Endothelial cell (in vitro differentiated cells): ENCODE measurements around the gene ACKR3. TPM values are rescaled to one million over a fixed set of nuclear protein-coding genes. Genes with fewer than 3 reads are reported as not detected.

Source experiments
- DNase-seq: peaks from one replicate; pipeline ENCODE4 v3.0.0; 2021; ENCODE audit warnings: low spot score
- H3K27ac Mint-ChIP-seq: one replicate; pipeline ENCODE4 v1.8.0; 2021; ENCODE audit warnings: mixed read lengths, inconsistent platforms; ENCODE audit not compliant: unreplicated experiment
- H3K27me3 Mint-ChIP-seq: one replicate; pipeline ENCODE4 v1.8.0; 2021; ENCODE audit warnings: mild to moderate bottlenecking, moderate library complexity, mixed read lengths, inconsistent platforms; ENCODE audit not compliant: unreplicated experiment
- H3K36me3 Mint-ChIP-seq: one replicate; pipeline ENCODE4 v1.8.0; 2021; ENCODE audit warnings: mild to moderate bottlenecking, low read depth, mixed read lengths, inconsistent platforms; ENCODE audit not compliant: unreplicated experiment
- H3K4me1 Mint-ChIP-seq: one replicate; pipeline ENCODE4 v1.8.0; 2021; ENCODE audit warnings: mild to moderate bottlenecking, mixed read lengths, inconsistent platforms; ENCODE audit not compliant: unreplicated experiment
- H3K4me3 Mint-ChIP-seq: one replicate; pipeline ENCODE4 v1.8.0; 2021; ENCODE audit warnings: mild to moderate bottlenecking, mixed read lengths, inconsistent platforms; ENCODE audit not compliant: unreplicated experiment
- H3K9me3 Mint-ChIP-seq: one replicate; pipeline ENCODE4 v1.8.0; 2021; ENCODE audit warnings: mixed read lengths, inconsistent platforms; ENCODE audit not compliant: unreplicated experiment
- total RNA-seq: library from RNA; stranded (reverse); fragmentation: NEBNext Ultra II Directional; extraction: Animal tissue kit (Norgen Biotek cat#: 25700); gene quantifications from one replicate; pipeline ENCODE4 v1.2.1, GENCODE V29; 2021; ENCODE audit not compliant: unreplicated experiment
- TF ChIP-seq, protein P1 (sequence below): fragments of 200-600 bp; sonication (generic); IDR thresholded peaks from one replicate; pipeline ENCODE4 v1.5.0; 2021; ENCODE audit warnings: antibody characterized with exemption; ENCODE audit not compliant: unreplicated experiment

The ACKR3 gene
- total RNA-seq, 1 donor from 2014 or later: 24.8 TPM

GRCh38 chr2:236627193-236627592, 57.6 kb downstream of the ACKR3 start:
- Mint-ChIP-seq H3K4me3 (no peak overlapping the region), H3K27ac (no peak overlapping the region), H3K36me3 (no peaks in the 10 kb centered on the region), H3K9me3 (no peaks in the 10 kb centered on the region), H3K4me1 (peaks cover 15% of the 10 kb centered on the region), H3K27me3 (peaks cover 4% of the 10 kb centered on the region)
- no peak for DNase-seq
- TF ChIP-seq, protein P1, sequence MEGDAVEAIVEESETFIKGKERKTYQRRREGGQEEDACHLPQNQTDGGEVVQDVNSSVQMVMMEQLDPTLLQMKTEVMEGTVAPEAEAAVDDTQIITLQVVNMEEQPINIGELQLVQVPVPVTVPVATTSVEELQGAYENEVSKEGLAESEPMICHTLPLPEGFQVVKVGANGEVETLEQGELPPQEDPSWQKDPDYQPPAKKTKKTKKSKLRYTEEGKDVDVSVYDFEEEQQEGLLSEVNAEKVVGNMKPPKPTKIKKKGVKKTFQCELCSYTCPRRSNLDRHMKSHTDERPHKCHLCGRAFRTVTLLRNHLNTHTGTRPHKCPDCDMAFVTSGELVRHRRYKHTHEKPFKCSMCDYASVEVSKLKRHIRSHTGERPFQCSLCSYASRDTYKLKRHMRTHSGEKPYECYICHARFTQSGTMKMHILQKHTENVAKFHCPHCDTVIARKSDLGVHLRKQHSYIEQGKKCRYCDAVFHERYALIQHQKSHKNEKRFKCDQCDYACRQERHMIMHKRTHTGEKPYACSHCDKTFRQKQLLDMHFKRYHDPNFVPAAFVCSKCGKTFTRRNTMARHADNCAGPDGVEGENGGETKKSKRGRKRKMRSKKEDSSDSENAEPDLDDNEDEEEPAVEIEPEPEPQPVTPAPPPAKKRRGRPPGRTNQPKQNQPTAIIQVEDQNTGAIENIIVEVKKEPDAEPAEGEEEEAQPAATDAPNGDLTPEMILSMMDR: no peak

DNA sequence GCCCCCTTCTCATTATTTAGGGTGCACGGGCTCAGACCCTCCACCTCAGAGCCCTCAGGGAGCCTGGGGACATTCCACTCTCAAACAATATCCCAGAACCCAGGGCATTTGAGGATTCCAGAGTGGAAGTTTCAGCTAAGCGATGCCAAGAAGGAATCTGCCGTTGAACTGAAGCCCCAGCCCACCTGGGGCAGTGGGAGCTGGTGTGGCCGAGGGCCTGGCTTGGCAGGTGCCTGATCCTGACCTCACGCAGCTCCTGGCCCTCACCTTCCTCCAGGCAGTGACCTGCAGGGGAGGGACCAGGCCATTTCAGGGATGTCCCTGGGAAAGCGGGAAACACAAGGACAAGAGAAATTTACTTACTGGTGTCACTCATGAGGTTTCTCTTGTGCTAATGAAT, 58.2 kb downstream of the ACKR3 start:
- H3K27ac Mint-ChIP-seq: no peak overlapping the region
- TF ChIP-seq, protein P1: no peak
- peaks cover 12% of the 10 kb centered on the region for H3K4me1 Mint-ChIP-seq
- no peaks in the 10 kb centered on the region for H3K36me3 Mint-ChIP-seq
- no peaks in the 10 kb centered on the region for H3K9me3 Mint-ChIP-seq
- no peak overlapping the region for H3K4me3 Mint-ChIP-seq
- peaks cover 4% of the 10 kb centered on the region for H3K27me3 Mint-ChIP-seq
- DNase-seq: no peak

- no peak overlapping the region for H3K27ac Mint-ChIP-seq
- no peak overlapping the region for H3K4me3 Mint-ChIP-seq
- peaks cover 7% of the 10 kb centered on the region for H3K4me1 Mint-ChIP-seq
- TF ChIP-seq, protein P1: no peak
- H3K36me3 Mint-ChIP-seq: no peaks in the 10 kb centered on the region
- DNase-seq: no peak
- H3K27me3 Mint-ChIP-seq: peaks cover 4% of the 10 kb centered on the region
- no peaks in the 10 kb centered on the region for H3K9me3 Mint-ChIP-seq
Measured at GRCh38 chr2:236628256-236628901, 58.8 kb downstream of the ACKR3 start.

DNA sequence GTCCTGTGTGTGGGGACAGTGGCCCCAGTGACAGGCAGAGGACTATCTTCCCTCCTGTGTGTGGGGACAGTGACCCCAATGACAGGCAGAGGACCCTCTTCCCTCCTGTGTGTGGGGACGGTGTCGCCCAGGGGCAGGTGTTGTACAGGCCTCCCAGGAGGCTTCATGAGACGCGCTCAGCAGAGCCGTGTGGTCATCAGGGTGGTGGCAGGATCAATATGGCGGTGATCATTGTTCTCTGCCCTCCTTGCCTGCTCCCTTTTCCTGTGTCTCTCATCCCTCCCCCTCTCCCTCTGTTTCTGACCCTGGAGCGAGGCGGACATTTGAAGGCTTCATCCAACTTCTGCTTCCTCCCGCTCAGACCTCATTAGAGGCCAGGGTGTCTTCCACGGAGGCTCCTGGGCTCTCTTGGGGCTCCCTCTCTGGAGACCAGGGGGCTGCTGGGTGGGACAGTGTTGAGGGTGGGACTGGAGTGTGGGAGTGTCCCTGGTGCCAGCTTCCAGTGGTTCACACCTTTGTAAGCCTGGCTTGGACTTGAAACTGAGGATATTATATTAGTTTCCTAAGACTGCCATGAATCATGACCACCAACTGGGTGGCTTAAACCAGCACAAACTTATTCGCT, 59.5 kb downstream of the ACKR3 start:
- Mint-ChIP-seq H3K36me3 (no peaks in the 10 kb centered on the region), H3K4me3 (no peak overlapping the region), H3K4me1 (peaks cover 6% of the 10 kb centered on the region), H3K9me3 (no peaks in the 10 kb centered on the region), H3K27me3 (peaks cover 4% of the 10 kb centered on the region), H3K27ac (no peak overlapping the region)
- no peak for DNase-seq
- TF ChIP-seq, protein P1: no peak
